ENCODE results near the gene SERTAD1.

Gene SERTAD1

DNA sequence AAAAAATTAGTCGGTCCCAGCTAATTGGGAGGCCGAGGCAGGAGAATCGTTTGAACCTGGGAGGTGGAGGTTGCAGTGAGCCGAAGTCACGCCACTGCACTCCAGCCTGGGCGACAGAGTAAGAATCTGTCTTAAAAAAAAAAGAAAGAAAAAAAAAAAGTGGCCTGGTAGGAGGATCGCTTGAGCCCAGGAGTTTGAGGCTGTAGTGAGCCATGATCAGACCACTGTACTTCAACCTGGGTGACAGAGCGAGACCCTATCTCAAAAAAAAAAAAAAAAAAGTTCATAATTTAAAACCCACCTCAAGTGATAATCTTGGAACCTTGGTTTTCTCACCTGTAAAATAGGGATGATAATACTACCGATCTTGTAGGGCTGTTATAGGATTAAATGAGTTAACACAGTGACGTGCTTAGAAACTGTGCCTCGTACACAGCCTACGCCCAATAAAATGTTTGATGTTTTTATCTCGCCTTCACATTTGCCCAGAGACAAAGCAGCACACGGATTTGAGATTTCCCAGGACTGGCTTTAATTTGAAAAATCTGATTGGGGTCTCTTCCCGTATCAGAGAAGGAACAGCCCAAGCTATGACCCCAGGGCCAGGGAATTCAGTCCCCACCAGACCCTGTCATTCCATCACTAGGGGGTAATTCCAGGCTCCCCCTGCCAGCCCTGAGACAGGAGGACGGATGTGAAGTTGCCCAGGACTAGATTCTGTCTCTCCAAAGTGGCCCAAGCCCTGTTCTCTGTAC is 3.6 kb downstream of the SERTAD1 start:
- Histone ChIP-seq H3K36me3 (ENCODE audit: control insufficient read depth, insufficient read depth, low read length) (no peaks in the 10 kb centered on the region), H3K9me3 (ENCODE audit: control insufficient read depth, low read length) (no peaks in the 10 kb centered on the region), H3K4me3 (ENCODE audit: insufficient read depth, low read depth, low read length) (no peak overlapping the region), H3K4me1 (ENCODE audit: control insufficient read depth, insufficient read depth, low read length) (peaks cover 18% of the 10 kb centered on the region), H3K27ac (ENCODE audit: insufficient read depth, low read depth, low read length, poor library complexity, severe bottlenecking) (no peak overlapping the region), H3K27me3 (ENCODE audit: control insufficient read depth, insufficient read depth, low read length, poor library complexity, severe bottlenecking) (no peaks in the 10 kb centered on the region)
- WGBS, 2 experiments = 91 to 94% methylated on average over 15 to 16 of the region's 16 CpGs

DNA sequence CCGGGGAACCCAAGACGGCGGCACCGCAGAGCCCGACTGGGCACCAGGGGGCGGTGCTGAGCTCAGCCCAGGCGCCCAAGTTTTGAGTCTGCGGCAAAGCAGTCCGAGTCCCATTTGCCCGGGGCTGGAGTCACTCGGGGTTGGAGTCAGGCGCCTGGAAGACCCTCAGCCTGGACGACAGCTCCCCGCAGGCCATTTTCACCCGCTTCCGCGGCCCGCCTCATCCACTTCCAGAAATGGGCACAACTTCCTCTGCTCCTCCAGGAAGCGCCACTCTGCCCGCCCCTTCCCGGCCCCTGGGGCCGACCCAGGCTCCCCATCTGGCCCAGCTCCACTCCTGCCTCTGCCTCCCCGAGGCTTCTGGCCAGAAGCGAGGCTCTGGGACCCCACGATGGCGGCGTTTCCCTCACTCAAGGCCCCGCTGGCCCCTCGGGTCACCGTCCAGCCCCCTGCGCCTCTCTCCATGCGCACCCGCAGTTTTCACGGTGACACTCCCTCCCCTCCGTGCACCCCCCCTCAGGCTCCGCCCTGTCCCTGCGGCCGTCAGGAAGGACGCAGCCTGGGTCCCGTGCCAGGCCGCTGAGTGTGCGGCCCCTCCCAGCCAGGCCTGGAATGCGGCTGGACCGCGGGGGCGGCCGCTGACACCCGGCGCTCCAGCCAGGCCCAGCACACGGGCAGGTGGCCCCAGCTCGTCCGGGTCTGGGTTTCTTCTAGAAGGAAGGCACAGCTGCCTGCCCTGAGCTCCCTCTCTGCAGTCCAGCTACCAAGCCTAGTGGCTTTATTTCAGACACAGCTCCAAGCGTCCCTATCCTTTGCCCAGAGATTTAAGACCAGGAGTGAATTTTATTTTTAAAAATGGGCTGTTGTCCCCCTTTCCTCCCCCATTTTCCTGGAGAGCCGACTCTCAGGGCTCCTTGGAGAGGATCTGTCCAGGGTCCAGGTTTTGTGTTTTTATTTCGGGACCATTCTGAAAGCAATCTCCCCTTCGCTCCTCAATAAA is 4.7 kb downstream of the SERTAD1 start:
- Histone ChIP-seq H3K4me1 (ENCODE audit: control insufficient read depth, insufficient read depth, low read length) (peaks cover 22% of the 10 kb centered on the region), H3K27ac (ENCODE audit: insufficient read depth, low read depth, low read length, poor library complexity, severe bottlenecking) (peak overlapping the region; percentile 89), H3K4me3 (ENCODE audit: insufficient read depth, low read depth, low read length) (peak overlapping the region; percentile 38), H3K9me3 (ENCODE audit: control insufficient read depth, low read length) (no peaks in the 10 kb centered on the region), H3K27me3 (ENCODE audit: control insufficient read depth, insufficient read depth, low read length, poor library complexity, severe bottlenecking) (no peaks in the 10 kb centered on the region), H3K36me3 (ENCODE audit: control insufficient read depth, insufficient read depth, low read length) (no peaks in the 10 kb centered on the region)
- 5% methylated on average over 56 of the region's 56 CpGs for WGBS, 2 experiments

DNA sequence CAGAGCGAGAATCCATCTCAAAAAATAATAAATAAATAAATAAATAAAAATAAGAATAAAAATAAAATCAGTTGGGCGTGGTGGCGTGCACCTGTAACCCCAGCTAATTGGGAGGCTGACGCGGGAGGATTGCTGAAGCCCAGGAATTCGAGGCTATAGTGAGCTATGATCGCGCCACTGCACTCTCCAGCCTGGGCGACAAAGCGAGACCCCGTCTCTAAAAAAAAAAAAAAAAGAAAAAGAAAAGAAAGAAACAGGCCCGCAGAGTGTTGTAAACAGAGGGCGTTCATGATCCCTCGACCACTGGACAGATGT is 5.4 kb downstream of the SERTAD1 start:
- Histone ChIP-seq H3K27ac (ENCODE audit: insufficient read depth, low read depth, low read length, poor library complexity, severe bottlenecking) (no peak overlapping the region), H3K36me3 (ENCODE audit: control insufficient read depth, insufficient read depth, low read length) (no peaks in the 10 kb centered on the region), H3K4me3 (ENCODE audit: insufficient read depth, low read depth, low read length) (peak overlapping the region; percentile 38), H3K4me1 (ENCODE audit: control insufficient read depth, insufficient read depth, low read length) (peaks cover 22% of the 10 kb centered on the region), H3K9me3 (ENCODE audit: control insufficient read depth, low read length) (no peaks in the 10 kb centered on the region), H3K27me3 (ENCODE audit: control insufficient read depth, insufficient read depth, low read length, poor library complexity, severe bottlenecking) (no peaks in the 10 kb centered on the region)
- WGBS, 2 experiments = 65 to 67% methylated on average over 13 of the region's 14 CpGs

DNA sequence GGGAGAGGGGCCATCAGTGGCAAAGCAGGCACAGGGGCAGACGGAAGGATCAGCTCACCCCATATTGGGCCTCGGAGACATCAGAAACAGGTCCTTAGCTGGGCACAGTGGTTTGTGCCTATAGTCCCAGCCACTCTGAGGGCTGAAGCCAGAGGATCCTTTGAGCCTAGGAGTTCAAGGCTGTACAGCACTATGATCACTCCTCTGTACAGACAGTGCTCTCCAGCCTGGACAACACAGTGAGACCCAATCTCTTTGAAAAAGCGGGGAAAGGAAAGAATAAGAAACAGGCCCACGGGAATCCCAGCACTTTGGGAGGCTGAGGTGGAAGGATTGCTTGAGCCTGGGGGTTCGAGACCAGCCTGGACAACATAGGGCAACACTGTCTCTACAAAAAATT is 6.0 kb downstream of the SERTAD1 start:
- Histone ChIP-seq H3K9me3 (ENCODE audit: control insufficient read depth, low read length) (no peaks in the 10 kb centered on the region), H3K27ac (ENCODE audit: insufficient read depth, low read depth, low read length, poor library complexity, severe bottlenecking) (no peak overlapping the region), H3K36me3 (ENCODE audit: control insufficient read depth, insufficient read depth, low read length) (no peaks in the 10 kb centered on the region), H3K4me1 (ENCODE audit: control insufficient read depth, insufficient read depth, low read length) (peaks cover 26% of the 10 kb centered on the region), H3K4me3 (ENCODE audit: insufficient read depth, low read depth, low read length) (no peak overlapping the region), H3K27me3 (ENCODE audit: control insufficient read depth, insufficient read depth, low read length, poor library complexity, severe bottlenecking) (no peaks in the 10 kb centered on the region)
- WGBS, 2 experiments = 93 to 96% methylated on average over 5 of the region's 5 CpGs

DNA sequence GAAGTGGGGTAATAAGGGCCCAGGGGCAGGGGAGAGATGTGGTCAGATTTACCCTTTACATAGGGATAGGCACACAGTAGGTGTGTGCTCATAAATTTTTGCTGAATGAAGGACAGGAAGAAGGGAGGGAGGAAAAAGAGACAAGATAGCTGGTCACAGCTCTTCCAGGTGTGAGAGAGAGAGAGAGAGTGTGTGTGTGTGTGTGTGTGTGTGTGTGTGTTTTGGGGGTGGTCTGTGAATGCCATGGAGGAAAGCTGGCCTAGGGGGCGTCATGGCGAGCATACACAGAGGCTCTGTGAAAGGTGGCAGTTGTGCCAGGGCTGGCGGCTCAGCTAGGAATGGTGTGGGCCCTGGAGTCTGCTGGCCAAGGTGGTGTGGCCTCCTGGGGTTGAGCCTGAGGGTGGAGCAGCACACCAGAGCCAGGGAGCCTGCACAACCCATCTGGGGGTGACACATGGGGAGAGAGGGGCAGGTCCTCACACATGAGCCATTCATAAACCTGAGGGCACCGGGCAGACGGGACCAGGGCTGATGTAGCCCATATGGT is 6.7 kb downstream of the SERTAD1 start:
- no peak overlapping the region for H3K27ac ChIP-seq (ENCODE audit: insufficient read depth, low read depth, low read length, poor library complexity, severe bottlenecking)
- peaks cover 24% of the 10 kb centered on the region for H3K4me1 ChIP-seq (ENCODE audit: control insufficient read depth, insufficient read depth, low read length)
- H3K9me3 ChIP-seq (ENCODE audit: control insufficient read depth, low read length) = no peaks in the 10 kb centered on the region
- H3K4me3 ChIP-seq (ENCODE audit: insufficient read depth, low read depth, low read length) = no peak overlapping the region
- no peaks in the 10 kb centered on the region for H3K27me3 ChIP-seq (ENCODE audit: control insufficient read depth, insufficient read depth, low read length, poor library complexity, severe bottlenecking)
- no peaks in the 10 kb centered on the region for H3K36me3 ChIP-seq (ENCODE audit: control insufficient read depth, insufficient read depth, low read length)
- 83 to 88% methylated on average over 5 of the region's 5 CpGs for WGBS, 2 experiments

DNA sequence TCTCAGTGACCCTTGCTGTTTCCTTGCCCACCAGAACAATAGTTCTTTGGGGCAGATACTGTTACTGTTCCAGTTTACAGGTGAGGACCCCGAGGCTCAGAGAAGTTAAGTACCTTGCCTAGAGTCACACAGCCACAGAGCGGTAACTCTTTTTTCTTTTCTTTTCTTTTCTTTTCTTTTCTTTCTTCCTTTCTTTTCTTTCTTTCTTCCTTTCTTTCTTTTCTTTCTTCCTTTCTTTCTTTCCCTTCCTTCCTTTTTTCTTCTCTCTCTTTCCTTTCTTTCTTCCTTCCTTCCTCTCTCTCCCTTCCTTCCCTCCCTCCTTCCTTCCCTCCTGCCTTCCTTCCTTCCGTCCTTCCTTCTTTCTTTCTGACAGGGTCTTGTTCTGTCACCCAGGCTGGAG is 7.8 kb downstream of the SERTAD1 start:
- 90 to 93% methylated on average over 3 of the region's 3 CpGs for WGBS, 2 experiments
- Histone ChIP-seq H3K27me3 (ENCODE audit: control insufficient read depth, insufficient read depth, low read length, poor library complexity, severe bottlenecking) (no peaks in the 10 kb centered on the region), H3K36me3 (ENCODE audit: control insufficient read depth, insufficient read depth, low read length) (no peaks in the 10 kb centered on the region), H3K4me1 (ENCODE audit: control insufficient read depth, insufficient read depth, low read length) (peaks cover 23% of the 10 kb centered on the region), H3K9me3 (ENCODE audit: control insufficient read depth, low read length) (no peaks in the 10 kb centered on the region), H3K27ac (ENCODE audit: insufficient read depth, low read depth, low read length, poor library complexity, severe bottlenecking) (no peak overlapping the region), H3K4me3 (ENCODE audit: insufficient read depth, low read depth, low read length) (no peak overlapping the region)

DNA sequence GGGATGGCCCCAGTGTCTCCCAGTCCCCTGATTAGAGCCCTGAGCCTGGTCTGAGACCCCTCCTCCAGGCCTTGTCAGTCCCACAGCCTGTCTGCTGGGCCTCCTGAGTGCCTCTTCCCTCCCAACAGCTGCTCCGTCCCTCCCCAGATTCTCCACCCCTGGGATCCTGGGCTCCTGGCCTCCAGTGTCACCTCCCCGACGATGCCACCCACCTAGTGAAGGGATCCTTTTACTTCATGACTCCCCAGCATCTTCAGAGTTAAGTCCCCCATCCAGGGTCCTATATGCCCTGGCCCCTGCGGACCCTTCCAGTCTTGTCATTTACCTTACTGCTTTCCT is 8.2 kb downstream of the SERTAD1 start:
- no peak overlapping the region for H3K4me3 ChIP-seq (ENCODE audit: insufficient read depth, low read depth, low read length)
- H3K4me1 ChIP-seq (ENCODE audit: control insufficient read depth, insufficient read depth, low read length) = peaks cover 23% of the 10 kb centered on the region
- H3K27ac ChIP-seq (ENCODE audit: insufficient read depth, low read depth, low read length, poor library complexity, severe bottlenecking) = no peak overlapping the region
- no peaks in the 10 kb centered on the region for H3K36me3 ChIP-seq (ENCODE audit: control insufficient read depth, insufficient read depth, low read length)
- WGBS, 2 experiments = 80 to 83% methylated on average over 4 of the region's 4 CpGs
- H3K27me3 ChIP-seq (ENCODE audit: control insufficient read depth, insufficient read depth, low read length, poor library complexity, severe bottlenecking) = no peaks in the 10 kb centered on the region
- no peaks in the 10 kb centered on the region for H3K9me3 ChIP-seq (ENCODE audit: control insufficient read depth, low read length)

DNA sequence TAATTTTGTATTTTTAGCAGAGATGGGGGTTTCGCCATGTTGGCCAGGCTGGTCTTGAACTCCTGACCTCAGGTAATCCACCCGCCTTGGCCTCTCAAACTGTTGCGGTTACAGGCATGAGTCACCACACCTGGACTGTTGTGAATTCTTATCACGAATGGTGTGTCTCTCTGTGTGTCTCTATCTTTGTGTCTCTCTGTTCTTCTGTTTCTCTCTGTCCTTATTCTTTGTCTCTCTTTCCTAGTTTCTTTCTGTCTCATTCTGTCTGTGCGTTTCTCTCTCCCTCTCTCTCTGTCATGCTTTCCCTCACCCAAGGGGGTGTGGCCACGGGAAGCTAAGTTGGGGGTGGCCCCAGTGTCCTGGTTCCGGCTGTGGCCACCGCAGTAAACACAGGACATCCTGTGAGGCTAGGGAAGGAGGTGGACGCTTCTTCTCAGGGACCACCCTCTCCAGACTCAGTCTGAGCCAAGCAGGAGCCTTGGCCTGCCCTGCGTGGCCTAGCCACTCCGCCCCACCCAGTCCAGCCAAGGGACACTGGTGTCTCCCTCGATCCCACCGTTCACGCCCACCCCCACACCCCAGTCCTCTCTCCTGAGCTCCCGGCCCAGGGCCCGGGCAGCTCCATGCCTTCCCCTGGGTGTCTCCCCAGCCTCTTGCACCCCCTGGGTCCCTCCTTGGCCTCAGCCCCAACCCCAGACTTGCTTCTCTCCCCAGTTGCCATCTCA is 8.7 kb downstream of the SERTAD1 start:
- Histone ChIP-seq H3K27ac (ENCODE audit: insufficient read depth, low read depth, low read length, poor library complexity, severe bottlenecking) (no peak overlapping the region), H3K4me3 (ENCODE audit: insufficient read depth, low read depth, low read length) (no peak overlapping the region), H3K9me3 (ENCODE audit: control insufficient read depth, low read length) (no peaks in the 10 kb centered on the region), H3K36me3 (ENCODE audit: control insufficient read depth, insufficient read depth, low read length) (no peaks in the 10 kb centered on the region), H3K4me1 (ENCODE audit: control insufficient read depth, insufficient read depth, low read length) (peaks cover 23% of the 10 kb centered on the region), H3K27me3 (ENCODE audit: control insufficient read depth, insufficient read depth, low read length, poor library complexity, severe bottlenecking) (no peaks in the 10 kb centered on the region)
- 78 to 82% methylated on average over 16 of the region's 16 CpGs for WGBS, 2 experiments

DNA sequence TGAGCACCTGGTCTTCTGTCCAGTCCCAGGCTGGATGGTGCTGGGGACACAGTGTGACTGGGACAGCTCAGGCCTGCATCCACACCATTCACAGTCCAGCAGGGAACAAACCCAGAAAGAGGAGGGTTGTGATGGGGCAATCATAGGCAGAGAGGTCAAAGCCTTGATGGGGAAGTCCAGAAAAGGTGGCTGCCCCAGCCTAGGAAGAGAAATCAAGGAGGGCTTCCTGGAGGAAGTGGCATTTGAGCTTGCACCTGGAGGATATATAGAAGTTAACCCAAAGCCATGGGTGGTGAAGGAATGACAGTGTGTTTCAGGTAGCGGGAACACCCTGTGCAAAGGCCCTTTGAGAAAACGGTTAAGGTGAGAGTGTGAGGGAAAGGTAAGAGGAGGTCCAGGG is 10.0 kb downstream of the SERTAD1 start:
- no peaks in the 10 kb centered on the region for H3K9me3 ChIP-seq (ENCODE audit: control insufficient read depth, low read length)
- peaks cover 16% of the 10 kb centered on the region for H3K4me1 ChIP-seq (ENCODE audit: control insufficient read depth, insufficient read depth, low read length)
- H3K27ac ChIP-seq (ENCODE audit: insufficient read depth, low read depth, low read length, poor library complexity, severe bottlenecking) = no peak overlapping the region
- H3K36me3 ChIP-seq (ENCODE audit: control insufficient read depth, insufficient read depth, low read length) = no peaks in the 10 kb centered on the region
- no peaks in the 10 kb centered on the region for H3K27me3 ChIP-seq (ENCODE audit: control insufficient read depth, insufficient read depth, low read length, poor library complexity, severe bottlenecking)
- WGBS, 2 experiments = 96% methylated on average over 2 of the region's 2 CpGs
- no peak overlapping the region for H3K4me3 ChIP-seq (ENCODE audit: insufficient read depth, low read depth, low read length)
